ENCODE results near the gene GRIN2A. TPM values are rescaled to one million over a fixed set of nuclear protein-coding genes. Genes with fewer than 3 reads are reported as not detected.

GRIN2A gene
- total RNA-seq, 3 donors from 2014 or later, result 0.29 to 0.33 TPM; not detected in 1

DNA sequence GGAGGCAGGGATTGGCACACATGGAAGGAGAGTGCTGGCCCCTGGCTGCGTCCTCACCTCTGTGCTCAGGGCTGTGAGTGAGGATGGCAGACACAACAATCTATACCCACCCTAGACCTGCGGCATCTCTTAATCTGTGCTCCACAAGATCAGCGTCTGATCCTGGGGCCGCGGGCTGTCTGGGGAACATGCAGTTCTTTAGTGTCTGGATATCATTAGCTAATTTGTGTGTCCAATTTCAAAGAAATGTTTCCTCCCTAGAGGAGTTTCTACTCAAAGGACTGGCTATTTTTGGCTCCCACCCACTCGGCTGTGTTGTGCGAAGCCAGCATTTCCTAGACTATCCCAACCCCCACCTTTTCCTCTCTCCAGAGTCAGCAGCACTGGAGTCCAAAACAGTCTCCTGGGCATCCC, 93.8 kb downstream of the GRIN2A start:
- no peaks in the 10 kb centered on the region for H3K9me3 ChIP-seq
- H3K27ac ChIP-seq, result peak overlapping the region in 1 of 2 donors; percentile 3
- TF ChIP-seq POLR2A (IDR thresholded peaks at IDR 0.05) (no peak), CTCF (IDR thresholded peaks at IDR 0.05) (no peak), POLR2AphosphoS5 (IDR thresholded peaks at IDR 0.05) (no peak)
- intact Hi-C loops (cut with DNase I; ENCODE audit: low total_unique reads), result no loop called here
- no peaks in the 10 kb centered on the region for H3K36me3 ChIP-seq
- no peaks in the 10 kb centered on the region for H3K27me3 ChIP-seq
- no peaks in the 10 kb centered on the region for H3K4me1 ChIP-seq
- no peak overlapping the region for H3K4me3 ChIP-seq
- DNase-seq (ENCODE audit: low spot score in 2 of 2), result no peak

GRCh38 chr16:10087151-10087550, 95.1 kb downstream of the GRIN2A start:
- H3K9me3 ChIP-seq, result no peaks in the 10 kb centered on the region
- intact Hi-C loops (cut with DNase I; ENCODE audit: low total_unique reads), result no loop called here
- no peak for DNase-seq (ENCODE audit: low spot score in 2 of 2)
- no peaks in the 10 kb centered on the region for H3K27me3 ChIP-seq
- H3K27ac ChIP-seq, result no peak overlapping the region
- H3K4me3 ChIP-seq, result no peak overlapping the region
- TF ChIP-seq POLR2A (IDR thresholded peaks at IDR 0.05) (no peak), CTCF (IDR thresholded peaks at IDR 0.05) (no peak), POLR2AphosphoS5 (IDR thresholded peaks at IDR 0.05) (no peak)
- no peaks in the 10 kb centered on the region for H3K36me3 ChIP-seq
- no peaks in the 10 kb centered on the region for H3K4me1 ChIP-seq

GRCh38 chr16:10086620-10087019, 95.6 kb downstream of the GRIN2A start:
- intact Hi-C loops (cut with DNase I; ENCODE audit: low total_unique reads), result no loop called here
- Histone ChIP-seq H3K36me3 (no peaks in the 10 kb centered on the region), H3K27ac (peak overlapping the region in 1 of 2 donors; percentile 38), H3K27me3 (no peaks in the 10 kb centered on the region), H3K4me3 (no peak overlapping the region), H3K4me1 (no peaks in the 10 kb centered on the region), H3K9me3 (no peaks in the 10 kb centered on the region)
- no peak for TF ChIP-seq POLR2AphosphoS5 (IDR thresholded peaks at IDR 0.05)
- TF ChIP-seq POLR2A (IDR thresholded peaks at IDR 0.05), result no peak
- no peak for TF ChIP-seq CTCF (IDR thresholded peaks at IDR 0.05)
- peak in 1 of 2 donors; percentile 20 for DNase-seq (ENCODE audit: low spot score in 2 of 2)

GRCh38 chr16:10085078-10085798, 97.0 kb downstream of the GRIN2A start:
- no peak overlapping the region for H3K27ac ChIP-seq
- intact Hi-C loops (cut with DNase I; ENCODE audit: low total_unique reads), result no loop called here

More at GRCh38 chr16:10085078-10085798, 97.0 kb downstream of the GRIN2A start:
- H3K4me3 ChIP-seq, result no peak overlapping the region
- DNase-seq (ENCODE audit: low spot score in 2 of 2), result no peak
- H3K27me3 ChIP-seq, result no peaks in the 10 kb centered on the region
- peaks cover 0 to 10% of the 10 kb centered on the region in 2 donors for H3K4me1 ChIP-seq
- no peak for TF ChIP-seq CTCF (IDR thresholded peaks at IDR 0.05)
- TF ChIP-seq POLR2AphosphoS5 (IDR thresholded peaks at IDR 0.05), result no peak
- TF ChIP-seq POLR2A (IDR thresholded peaks at IDR 0.05), result no peak
- no peaks in the 10 kb centered on the region for H3K36me3 ChIP-seq
- H3K9me3 ChIP-seq, result no peaks in the 10 kb centered on the region
